Activated CD4-positive, alpha-beta T cell treated with anti-CD3 and anti-CD28 coated beads, Interleukin-2, Interleukin-6, amounts not matched to agents 100 ng/mL and 50 ng/mL, durations not matched to agents 16 hours and 8 hours (primary cell): ENCODE data around the gene DSP.
A peak's percentile ranks its signal among the peaks of the same experiment; 100 is the strongest.

Experiments
- DNase-seq: peaks from one replicate; pipeline ENCODE4 v3.0.0-alpha.2; 2020

The DSP gene

GRCh38 chr6:7615611-7616383 is 74.3 kb downstream of the DSP start:
- peak; percentile 61 for DNase-seq

- peak; percentile 55 for DNase-seq
These were observed 76.6 kb downstream of the DSP start for GRCh38 chr6:7617801-7618764.

- DNase-seq, result no peak
These were observed 80.3 kb downstream of the DSP start for GRCh38 chr6:7621761-7622160.

GRCh38 chr6:7624796-7625710 is 83.6 kb downstream of the DSP start:
- DNase-seq, result no peak

GRCh38 chr6:7628479-7628878 is 87.0 kb downstream of the DSP start:
- DNase-seq, result no peak

GRCh38 chr6:7628909-7629308 is 87.4 kb downstream of the DSP start:
- no peak for DNase-seq

- no peak for DNase-seq
These were observed 87.8 kb downstream of the DSP start for GRCh38 chr6:7629321-7629720.

GRCh38 chr6:7630792-7631191 is 89.3 kb downstream of the DSP start:
- DNase-seq, result no peak

- no peak for DNase-seq
These were observed 90.0 kb downstream of the DSP start for GRCh38 chr6:7631466-7631865.

- no peak for DNase-seq
These were observed 91.2 kb downstream of the DSP start for GRCh38 chr6:7632501-7633290.

- DNase-seq, result no peak
These were observed 91.9 kb downstream of the DSP start for GRCh38 chr6:7633361-7633760.

- no peak for DNase-seq
These were observed 94.7 kb downstream of the DSP start for GRCh38 chr6:7636151-7636550.
